Liver (tissue), 3 donors: ENCODE data around the gene ABITRAM.

Experiments used
- FOXA1 ChIP-seq: IDR thresholded peaks from 2 replicates; pipeline ENCODE4 v1.6.1; 2016; ENCODE audit warnings: antibody characterized with exemption
- GABPA ChIP-seq, 2 donors: IDR thresholded peaks in 1 of 2; conservative IDR thresholded peaks in 1 of 2; 2 replicates each; pipeline ENCODE4 v1.6.1; 2016; ENCODE audit warnings: antibody characterized with exemption in 2 of 2, mild to moderate bottlenecking in 1 of 2, moderate library complexity in 1 of 2
- MAX ChIP-seq: IDR thresholded peaks from 2 replicates; pipeline ENCODE4 v1.6.1; 2016; ENCODE audit warnings: antibody characterized with exemption
- RAD21 ChIP-seq, 2 donors: IDR thresholded peaks; 2 replicates each; pipeline ENCODE4 v1.6.1; 2016; ENCODE audit warnings: antibody characterized with exemption in 2 of 2, mild to moderate bottlenecking in 2 of 2
- RXRA ChIP-seq, 2 donors: IDR thresholded peaks; 2 replicates each; pipeline ENCODE4 v1.6.1; 2017 to 2018; ENCODE audit warnings: antibody characterized with exemption in 2 of 2, mild to moderate bottlenecking in 1 of 2
- SP1 ChIP-seq: IDR thresholded peaks from 2 replicates; pipeline ENCODE4 v1.6.1; 2018; ENCODE audit warnings: antibody characterized with exemption, mild to moderate bottlenecking
- TAF1 ChIP-seq: conservative IDR thresholded peaks from 2 replicates; pipeline ENCODE4 v1.6.1; 2016; ENCODE audit warnings: antibody characterized with exemption, mild to moderate bottlenecking
- TF ChIP-seq, protein P1 (sequence below): IDR thresholded peaks from 2 replicates; pipeline ENCODE4 v1.6.1; 2016; ENCODE audit warnings: antibody characterized with exemption
- TF ChIP-seq, protein P2 (sequence below): fragments of 150-350 bp; IDR thresholded peaks from 2 replicates; pipeline ENCODE4 v1.5.1; 2017; ENCODE audit warnings: improper control_type of control experiment, low read depth, low read length; ENCODE audit not compliant: missing input control
- TF ChIP-seq, protein P3 (sequence below): IDR thresholded peaks from 2 replicates; pipeline ENCODE4 v1.6.1; 2016; ENCODE audit warnings: antibody characterized with exemption, mild to moderate bottlenecking
- donor health status: healthy.
- donor health status: healthy.

DNA sequence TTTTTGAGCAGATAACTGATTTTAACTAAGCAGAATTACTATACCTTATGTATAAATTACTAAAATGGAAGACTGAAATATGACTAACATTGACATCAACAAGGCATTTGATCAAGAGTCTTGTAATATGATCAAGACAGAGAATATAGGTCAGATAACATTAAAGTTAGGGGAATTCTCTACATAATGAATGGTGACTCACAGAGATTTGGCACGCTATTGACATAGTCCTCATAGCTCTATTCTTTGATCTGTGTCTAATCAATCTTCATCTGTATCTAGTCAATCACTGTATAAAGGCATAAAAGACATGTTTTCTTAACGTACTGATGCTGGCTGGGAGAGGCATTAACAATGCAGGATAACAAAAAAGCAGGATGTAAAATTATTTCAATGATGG is 17.4 kb downstream of the ABITRAM start:
- TF ChIP-seq, protein P1, sequence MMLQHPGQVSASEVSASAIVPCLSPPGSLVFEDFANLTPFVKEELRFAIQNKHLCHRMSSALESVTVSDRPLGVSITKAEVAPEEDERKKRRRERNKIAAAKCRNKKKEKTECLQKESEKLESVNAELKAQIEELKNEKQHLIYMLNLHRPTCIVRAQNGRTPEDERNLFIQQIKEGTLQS: no peak
- TF ChIP-seq, protein P2, sequence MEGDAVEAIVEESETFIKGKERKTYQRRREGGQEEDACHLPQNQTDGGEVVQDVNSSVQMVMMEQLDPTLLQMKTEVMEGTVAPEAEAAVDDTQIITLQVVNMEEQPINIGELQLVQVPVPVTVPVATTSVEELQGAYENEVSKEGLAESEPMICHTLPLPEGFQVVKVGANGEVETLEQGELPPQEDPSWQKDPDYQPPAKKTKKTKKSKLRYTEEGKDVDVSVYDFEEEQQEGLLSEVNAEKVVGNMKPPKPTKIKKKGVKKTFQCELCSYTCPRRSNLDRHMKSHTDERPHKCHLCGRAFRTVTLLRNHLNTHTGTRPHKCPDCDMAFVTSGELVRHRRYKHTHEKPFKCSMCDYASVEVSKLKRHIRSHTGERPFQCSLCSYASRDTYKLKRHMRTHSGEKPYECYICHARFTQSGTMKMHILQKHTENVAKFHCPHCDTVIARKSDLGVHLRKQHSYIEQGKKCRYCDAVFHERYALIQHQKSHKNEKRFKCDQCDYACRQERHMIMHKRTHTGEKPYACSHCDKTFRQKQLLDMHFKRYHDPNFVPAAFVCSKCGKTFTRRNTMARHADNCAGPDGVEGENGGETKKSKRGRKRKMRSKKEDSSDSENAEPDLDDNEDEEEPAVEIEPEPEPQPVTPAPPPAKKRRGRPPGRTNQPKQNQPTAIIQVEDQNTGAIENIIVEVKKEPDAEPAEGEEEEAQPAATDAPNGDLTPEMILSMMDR: no peak
- TF ChIP-seq GABPA (IDR thresholded peaks at IDR 0.05 in 1 of 2, conservative IDR thresholded peaks at IDR 0.05 in 1 of 2): no peak
- TF ChIP-seq, protein P3, sequence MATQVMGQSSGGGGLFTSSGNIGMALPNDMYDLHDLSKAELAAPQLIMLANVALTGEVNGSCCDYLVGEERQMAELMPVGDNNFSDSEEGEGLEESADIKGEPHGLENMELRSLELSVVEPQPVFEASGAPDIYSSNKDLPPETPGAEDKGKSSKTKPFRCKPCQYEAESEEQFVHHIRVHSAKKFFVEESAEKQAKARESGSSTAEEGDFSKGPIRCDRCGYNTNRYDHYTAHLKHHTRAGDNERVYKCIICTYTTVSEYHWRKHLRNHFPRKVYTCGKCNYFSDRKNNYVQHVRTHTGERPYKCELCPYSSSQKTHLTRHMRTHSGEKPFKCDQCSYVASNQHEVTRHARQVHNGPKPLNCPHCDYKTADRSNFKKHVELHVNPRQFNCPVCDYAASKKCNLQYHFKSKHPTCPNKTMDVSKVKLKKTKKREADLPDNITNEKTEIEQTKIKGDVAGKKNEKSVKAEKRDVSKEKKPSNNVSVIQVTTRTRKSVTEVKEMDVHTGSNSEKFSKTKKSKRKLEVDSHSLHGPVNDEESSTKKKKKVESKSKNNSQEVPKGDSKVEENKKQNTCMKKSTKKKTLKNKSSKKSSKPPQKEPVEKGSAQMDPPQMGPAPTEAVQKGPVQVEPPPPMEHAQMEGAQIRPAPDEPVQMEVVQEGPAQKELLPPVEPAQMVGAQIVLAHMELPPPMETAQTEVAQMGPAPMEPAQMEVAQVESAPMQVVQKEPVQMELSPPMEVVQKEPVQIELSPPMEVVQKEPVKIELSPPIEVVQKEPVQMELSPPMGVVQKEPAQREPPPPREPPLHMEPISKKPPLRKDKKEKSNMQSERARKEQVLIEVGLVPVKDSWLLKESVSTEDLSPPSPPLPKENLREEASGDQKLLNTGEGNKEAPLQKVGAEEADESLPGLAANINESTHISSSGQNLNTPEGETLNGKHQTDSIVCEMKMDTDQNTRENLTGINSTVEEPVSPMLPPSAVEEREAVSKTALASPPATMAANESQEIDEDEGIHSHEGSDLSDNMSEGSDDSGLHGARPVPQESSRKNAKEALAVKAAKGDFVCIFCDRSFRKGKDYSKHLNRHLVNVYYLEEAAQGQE: no peak
- TF ChIP-seq SP1: no peak
- TF ChIP-seq FOXA1: no peak
- no peak for TF ChIP-seq TAF1
- no peak for TF ChIP-seq RAD21 (IDR thresholded peaks at IDR 0.05)
- TF ChIP-seq RXRA (IDR thresholded peaks at IDR 0.05): no peak
- no peak for TF ChIP-seq MAX
